Neuronal stem cell (in vitro differentiated cells): ENCODE data around the gene SUN3.
A peak's percentile ranks its signal among the peaks of the same experiment; 100 is the strongest.

Source experiments
- DNase-seq: peaks from one replicate; pipeline ENCODE4 v3.0.0-alpha.2; 2013; ENCODE audit warnings: low spot score
- H2AFZ ChIP-seq: one replicate; pipeline ENCODE4 v1.6.1; 2013; ENCODE audit warnings: mild to moderate bottlenecking, low read length, inconsistent platforms
- H2AK5ac ChIP-seq: 2 replicates; pipeline ENCODE4 v1.6.1; 2013; ENCODE audit warnings: low read depth, mild to moderate bottlenecking, inconsistent platforms, low read length, moderate library complexity, mixed read lengths
- H2BK120ac ChIP-seq: 2 replicates; pipeline ENCODE4 v1.6.1; 2013; ENCODE audit warnings: low read depth, mild to moderate bottlenecking, inconsistent platforms, low read length, moderate library complexity, mixed read lengths
- H2BK12ac ChIP-seq: one replicate; pipeline ENCODE4 v1.6.1; 2013; ENCODE audit warnings: low read length, inconsistent platforms
- H2BK15ac ChIP-seq: 2 replicates; pipeline ENCODE4 v1.6.1; 2013; ENCODE audit warnings: mild to moderate bottlenecking, low read length, inconsistent platforms, mixed read lengths
- H2BK5ac ChIP-seq: one replicate; pipeline ENCODE4 v1.6.1; 2013; ENCODE audit warnings: inconsistent platforms, mild to moderate bottlenecking, low read length, moderate library complexity
- H3K14ac ChIP-seq: one replicate; pipeline ENCODE4 v1.6.1; 2013; ENCODE audit warnings: low read length, inconsistent platforms
- H3K18ac ChIP-seq: 2 replicates; pipeline ENCODE4 v1.6.1; 2013; ENCODE audit warnings: low read length, inconsistent platforms
- H3K23ac ChIP-seq: 2 replicates; pipeline ENCODE4 v1.6.1; 2013; ENCODE audit warnings: low read depth, mild to moderate bottlenecking, mixed read lengths, low read length, inconsistent platforms; ENCODE audit not compliant: poor library complexity
- H3K27ac ChIP-seq: replicated peaks from 3 replicates; pipeline ENCODE4 v1.5.1; 2013; ENCODE audit warnings: low read length, inconsistent platforms
- H3K27me3 ChIP-seq, 3 experiments: 2 replicates each; pipeline ENCODE4 v1.6.1; 2013; ENCODE audit warnings: low read length in 3 of 3, mild to moderate bottlenecking in 2 of 3, inconsistent platforms in 1 of 3, low read depth in 1 of 3, mixed read lengths in 1 of 3, moderate library complexity in 1 of 3; ENCODE audit not compliant: control insufficient read depth in 3 of 3, insufficient read depth in 3 of 3
- H3K36me3 ChIP-seq, 2 donors: replicated peaks in 1 of 2; 2 replicates each; pipeline ENCODE4 v1.6.1; 2013; ENCODE audit warnings: low read length in 2 of 2; ENCODE audit not compliant: control insufficient read depth in 2 of 2, insufficient read depth in 2 of 2
- H3K4ac ChIP-seq: 2 replicates; pipeline ENCODE4 v1.6.1; 2013; ENCODE audit warnings: inconsistent platforms, mild to moderate bottlenecking, low read length, moderate library complexity
- H3K4me1 ChIP-seq, 2 donors: 1 replicate in 1 of 2; 2 replicates in 1 of 2; pipeline ENCODE4 v1.6.1; 2013; ENCODE audit warnings: low read length in 2 of 2, low read depth in 1 of 2; ENCODE audit not compliant: control insufficient read depth in 2 of 2, insufficient read depth in 1 of 2
- H3K4me2 ChIP-seq: one replicate; pipeline ENCODE4 v1.6.1; 2013; ENCODE audit warnings: mild to moderate bottlenecking, low read length, inconsistent platforms; ENCODE audit not compliant: insufficient read depth, poor library complexity, severe bottlenecking
- H3K4me3 ChIP-seq, 2 donors: 2 replicates each; pipeline ENCODE4 v1.5.1; 2013; ENCODE audit warnings: low read length in 2 of 2, mild to moderate bottlenecking in 2 of 2, inconsistent platforms in 1 of 2, moderate library complexity in 1 of 2
- H3K79me1 ChIP-seq: one replicate; pipeline ENCODE4 v1.6.1; 2013; ENCODE audit warnings: low read depth, mild to moderate bottlenecking, inconsistent platforms, low read length, moderate library complexity
- H3K9ac ChIP-seq: one replicate; pipeline ENCODE4 v1.6.1; 2013; ENCODE audit warnings: mild to moderate bottlenecking, low read depth, low read length, inconsistent platforms; ENCODE audit not compliant: poor library complexity
- H3K9me3 ChIP-seq, 2 donors: replicated peaks in 1 of 2; 2 replicates each; pipeline versions ENCODE3 to v1.6.1; 2013; ENCODE audit warnings: low read length in 2 of 2, mild to moderate bottlenecking in 2 of 2, inconsistent platforms in 1 of 2, low read depth in 1 of 2, mixed read lengths in 1 of 2, moderate library complexity in 1 of 2; ENCODE audit not compliant: control insufficient read depth in 2 of 2, insufficient read depth in 1 of 2
- H4K8ac ChIP-seq: one replicate; pipeline ENCODE4 v1.6.1; 2013; ENCODE audit warnings: low read depth, mild to moderate bottlenecking, inconsistent platforms, low read length, moderate library complexity
- H4K91ac ChIP-seq: one replicate; pipeline ENCODE4 v1.6.1; 2013; ENCODE audit warnings: low read length, low read depth, mild to moderate bottlenecking, inconsistent platforms; ENCODE audit not compliant: poor library complexity
- WGBS, 2 donors: extraction: QIAGEN DNeasy Blood & Tissue Kit; methylation state at CpG; one replicate each; pipeline ENCODE4 v1.1.7; 2013; ENCODE audit warnings: missing lambda C conversion rate in 2 of 2, mixed read lengths in 1 of 2; ENCODE audit not compliant: insufficient read length in 2 of 2, insufficient replicate concordance in 1 of 2; ENCODE audit errors: extremely low coverage in 2 of 2; 5-methylcytosine and 5-hydroxymethylcytosine counted together

SUN3 gene

GRCh38 chr7:47939425-47940036 is 89.4 kb downstream of the SUN3 start:
- no CpG with 5 or more reads among the region's 7 CpGs for WGBS, 2 donors
- H3K4me2 ChIP-seq: no peak overlapping the region
- no peaks in the 10 kb centered on the region for H3K79me1 ChIP-seq
- H3K18ac ChIP-seq: no peak overlapping the region
- H3K23ac ChIP-seq: no peak overlapping the region
- no peak overlapping the region for H2BK15ac ChIP-seq
- peaks cover 0 to 19% (median 0%) of the 10 kb centered on the region in 3 experiments for H3K27me3 ChIP-seq
- no peak overlapping the region for H3K27ac ChIP-seq
- H2BK5ac ChIP-seq: no peak overlapping the region
- no peak overlapping the region for H3K4me3 ChIP-seq
- H2AFZ ChIP-seq: no peak overlapping the region
- peak overlapping the region; percentile 41 for H2AK5ac ChIP-seq
- no peaks in the 10 kb centered on the region for H3K9me3 ChIP-seq
- H3K4me1 ChIP-seq: peaks cover 13 to 21% of the 10 kb centered on the region in 2 donors
- H3K36me3 ChIP-seq: no peaks in the 10 kb centered on the region
- H2BK12ac ChIP-seq: no peak overlapping the region
- no peak overlapping the region for H2BK120ac ChIP-seq
- no peak overlapping the region for H3K14ac ChIP-seq
- H4K8ac ChIP-seq: no peak overlapping the region
- no peak overlapping the region for H3K9ac ChIP-seq
- H4K91ac ChIP-seq: no peak overlapping the region
- no peak for DNase-seq
- H3K4ac ChIP-seq: no peak overlapping the region

GRCh38 chr7:47938574-47939165 is 90.2 kb downstream of the SUN3 start:
- Histone ChIP-seq H3K23ac (no peak overlapping the region), H3K9me3 (no peaks in the 10 kb centered on the region), H3K4me2 (no peak overlapping the region), H4K8ac (no peak overlapping the region), H3K27ac (no peak overlapping the region), H3K4me3 (no peak overlapping the region), H4K91ac (no peak overlapping the region), H3K14ac (no peak overlapping the region), H3K27me3 (peaks cover 0 to 18% (median 0%) of the 10 kb centered on the region in 3 experiments), H3K4ac (no peak overlapping the region), H2BK15ac (no peak overlapping the region), H3K18ac (peak overlapping the region; percentile 63), H2AFZ (no peak overlapping the region), H2BK5ac (no peak overlapping the region), H3K9ac (no peak overlapping the region), H3K79me1 (no peaks in the 10 kb centered on the region), H2AK5ac (peak overlapping the region; percentile 2), H2BK12ac (no peak overlapping the region), H3K36me3 (no peaks in the 10 kb centered on the region), H2BK120ac (no peak overlapping the region), H3K4me1 (peaks cover 17 to 21% of the 10 kb centered on the region in 2 donors)
- WGBS, 2 donors: no CpG with 5 or more reads among the region's 6 CpGs
- DNase-seq: no peak

- DNase-seq: no peak
Measured at GRCh38 chr7:47937711-47938573, 91.0 kb downstream of the SUN3 start.

More at GRCh38 chr7:47937711-47938573, 91.0 kb downstream of the SUN3 start:
- H3K4ac ChIP-seq: no peak overlapping the region
- H3K4me2 ChIP-seq: no peak overlapping the region
- H3K23ac ChIP-seq: no peak overlapping the region
- peak overlapping the region; percentile 9 for H2BK15ac ChIP-seq
- WGBS, 2 donors: no CpG with 5 or more reads among the region's 11 CpGs
- H3K36me3 ChIP-seq: no peaks in the 10 kb centered on the region
- H3K27me3 ChIP-seq: peaks cover 0 to 13% (median 0%) of the 10 kb centered on the region in 3 experiments
- H3K4me3 ChIP-seq: no peak overlapping the region
- no peak overlapping the region for H3K14ac ChIP-seq
- no peak overlapping the region for H2AFZ ChIP-seq
- H3K9ac ChIP-seq: peak overlapping the region; percentile 47
- H4K91ac ChIP-seq: no peak overlapping the region
- H3K9me3 ChIP-seq: no peaks in the 10 kb centered on the region
- peaks cover 17 to 21% of the 10 kb centered on the region in 2 donors for H3K4me1 ChIP-seq
- H2BK120ac ChIP-seq: no peak overlapping the region
- H3K27ac ChIP-seq: no peak overlapping the region
- H3K18ac ChIP-seq: peak overlapping the region; percentile 73
- H2AK5ac ChIP-seq: peak overlapping the region; percentile 69
- H3K79me1 ChIP-seq: no peaks in the 10 kb centered on the region
- no peak overlapping the region for H2BK5ac ChIP-seq
- no peak overlapping the region for H4K8ac ChIP-seq
- H2BK12ac ChIP-seq: no peak overlapping the region
